Measurements from ENCODE around the gene EPHB1. TPM values are rescaled to one million over a fixed set of nuclear protein-coding genes. Genes with fewer than 3 reads are reported as not detected.

The EPHB1 gene
- total and polyA plus RNA-seq, 12 donors, result 0.07 to 3.4 (median 1.6) TPM

- no peak for DNase-seq
- no peak for ATAC-seq
- no peak overlapping the region for H3K27ac ChIP-seq
- no peaks in the 10 kb centered on the region for H3K9me3 ChIP-seq
- no peaks in the 10 kb centered on the region for H3K27me3 ChIP-seq
- no peak for TF ChIP-seq CTCF (IDR thresholded peaks at IDR 0.05)
- H3K4me1 ChIP-seq, result no peaks in the 10 kb centered on the region
- WGBS, 2 donors, result 0 to 81% methylated on average over 1 of the region's 1 CpG
- intact Hi-C loops (cut with DNase I), result no loop called here
- H3K4me3 ChIP-seq, result no peak overlapping the region
- H3K36me3 ChIP-seq, result no peaks in the 10 kb centered on the region
These were observed 197.5 kb downstream of the EPHB1 start for GRCh38 chr3:134992586-134992985.

GRCh38 chr3:134993011-134993410 is 198.0 kb downstream of the EPHB1 start:
- DNase-seq (no peak), ATAC-seq (no peak)
- no peaks in the 10 kb centered on the region for H3K27me3 ChIP-seq
- H3K27ac ChIP-seq, result no peak overlapping the region
- intact Hi-C loops (cut with DNase I), result no loop called here
- TF ChIP-seq CTCF (IDR thresholded peaks at IDR 0.05), result no peak
- H3K4me3 ChIP-seq, result no peak overlapping the region
- WGBS, 2 donors, result 43 to 45% methylated on average over 1 of the region's 1 CpG
- H3K4me1 ChIP-seq, result no peaks in the 10 kb centered on the region
- no peaks in the 10 kb centered on the region for H3K9me3 ChIP-seq
- H3K36me3 ChIP-seq, result no peaks in the 10 kb centered on the region

- Histone ChIP-seq H3K4me3 (no peak overlapping the region), H3K27me3 (peaks cover 0 to 4% (median 0%) of the 10 kb centered on the region in 7 donors), H3K36me3 (no peaks in the 10 kb centered on the region), H3K4me1 (no peaks in the 10 kb centered on the region), H3K27ac (no peak overlapping the region), H3K9me3 (no peaks in the 10 kb centered on the region)
- TF ChIP-seq CTCF (IDR thresholded peaks at IDR 0.05), result no peak
- intact Hi-C loops (cut with DNase I), result no loop called here
- ATAC-seq (no peak), DNase-seq (no peak)
These were observed 203.1 kb downstream of the EPHB1 start for GRCh38 chr3:134998158-134998557.

- peaks cover 0 to 4% (median 0%) of the 10 kb centered on the region in 7 donors for H3K27me3 ChIP-seq
- no peak for TF ChIP-seq CTCF (IDR thresholded peaks at IDR 0.05)
- H3K36me3 ChIP-seq, result no peaks in the 10 kb centered on the region
- H3K27ac ChIP-seq, result no peak overlapping the region
- DNase-seq (no peak), ATAC-seq (no peak)
- H3K4me3 ChIP-seq, result no peak overlapping the region
- H3K4me1 ChIP-seq, result no peaks in the 10 kb centered on the region
- H3K9me3 ChIP-seq, result peaks cover 0 to 4% (median 0%) of the 10 kb centered on the region in 11 donors
- intact Hi-C loops (cut with DNase I), result no loop called here
- WGBS, 2 donors, result 44 to 55% methylated on average over 3 of the region's 3 CpGs
These were observed 203.8 kb downstream of the EPHB1 start for GRCh38 chr3:134998855-134999254.

All from heart right ventricle (tissue), 16 donors.